Omental fat pad (tissue), 4 donors: ENCODE data around the gene KIF12. TPM values are rescaled to one million over a fixed set of nuclear protein-coding genes. Genes with fewer than 3 reads are reported as not detected.
A peak's percentile ranks its signal among the peaks of the same experiment; 100 is the strongest.
"Not testable (repeated sequence)": the region's sequence is repeated elsewhere in the genome, so short reads cannot be mapped to it uniquely, and the experiment has no call there.

ENCODE experiments used
- ATAC-seq: fragments of 150-250 bp; one replicate; pipeline ENCODE4 v1.9.1; 2016; ENCODE audit warnings: mild to moderate bottlenecking, moderate library complexity; ENCODE audit not compliant: low FRiP score
- DNase-seq: peaks from one replicate; pipeline ENCODE4 v3.0.0-alpha.2; 2019; ENCODE audit warnings: low spot score
- total RNA-seq, 4 donors: library from RNA; depleted of rRNA; stranded (reverse); fragments of >200 nt; gene quantifications; one replicate each; pipeline ENCODE4 v1.1.0, GENCODE V29; 2016
- TF ChIP-seq, protein P1 (sequence below), 3 donors: fragments of 450-650 bp; IDR thresholded peaks; one replicate each; pipeline ENCODE4 v1.5.1; 2016 to 2017; ENCODE audit warnings: antibody characterized with exemption in 3 of 3, mild to moderate bottlenecking in 3 of 3, moderate library complexity in 2 of 3

The KIF12 gene
- total RNA-seq, 4 donors from 2014 or later = 0.12 to 0.19 TPM; not detected in 2

DNA sequence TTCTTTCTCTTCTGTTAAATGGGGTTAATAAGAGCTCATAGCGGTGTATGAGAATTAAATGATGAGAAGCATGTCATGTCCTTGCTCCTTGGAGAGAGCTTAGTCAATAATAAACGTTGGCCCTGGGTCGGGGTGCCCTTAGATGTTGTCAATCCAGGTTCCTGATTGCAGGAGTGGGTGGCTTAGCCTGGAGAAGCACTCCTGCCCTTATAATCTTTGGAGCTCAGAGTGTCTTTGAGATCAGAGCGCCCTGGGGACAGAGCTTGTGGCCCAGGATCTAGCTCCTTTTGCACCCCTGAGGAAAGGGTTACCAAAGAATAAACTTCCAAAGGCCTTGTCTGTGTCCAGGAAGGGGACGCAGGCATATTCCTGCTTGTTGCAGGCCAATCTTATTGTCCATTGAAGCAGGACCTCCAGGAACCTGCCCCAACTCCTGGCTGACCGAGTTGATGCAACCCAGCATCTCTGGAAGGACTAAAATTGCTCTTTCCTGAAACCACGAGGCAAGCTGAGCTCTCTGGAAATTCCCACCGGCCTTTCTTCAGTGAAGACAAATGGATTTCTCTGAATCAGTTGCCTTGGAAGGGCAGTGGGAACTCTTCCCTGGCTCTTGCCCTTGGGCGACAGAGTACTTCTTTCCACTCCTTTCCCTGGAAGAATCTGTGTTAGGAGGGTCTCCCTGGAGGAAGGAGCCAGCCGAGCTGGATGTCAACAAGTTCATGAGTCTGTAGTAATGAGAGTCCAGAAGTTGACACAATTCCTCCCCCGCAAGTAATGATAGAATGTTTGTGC is 14.6 kb downstream of the KIF12 start:
- no peak for DNase-seq
- no peak for ATAC-seq

DNA sequence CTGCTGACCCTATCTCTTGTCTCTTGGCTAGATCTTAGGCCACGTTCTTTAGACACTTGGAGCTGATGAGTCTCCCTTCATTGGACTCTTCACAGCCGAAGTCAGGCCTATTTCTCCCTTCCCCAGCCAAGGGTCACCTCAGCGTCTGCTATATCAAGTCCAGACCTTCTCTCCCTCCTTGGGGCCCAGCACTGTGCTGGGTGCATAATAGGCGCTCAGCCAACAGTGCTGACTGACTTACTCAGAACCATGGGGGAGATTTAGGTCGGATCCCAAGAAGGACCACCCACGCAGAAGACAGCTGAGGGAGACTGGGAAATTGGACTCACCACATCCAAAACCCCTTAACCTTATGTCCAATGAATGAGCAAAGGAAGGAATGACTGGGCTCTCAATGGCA is 15.4 kb downstream of the KIF12 start:
- ATAC-seq = no peak
- DNase-seq = no peak
- TF ChIP-seq, protein P1, sequence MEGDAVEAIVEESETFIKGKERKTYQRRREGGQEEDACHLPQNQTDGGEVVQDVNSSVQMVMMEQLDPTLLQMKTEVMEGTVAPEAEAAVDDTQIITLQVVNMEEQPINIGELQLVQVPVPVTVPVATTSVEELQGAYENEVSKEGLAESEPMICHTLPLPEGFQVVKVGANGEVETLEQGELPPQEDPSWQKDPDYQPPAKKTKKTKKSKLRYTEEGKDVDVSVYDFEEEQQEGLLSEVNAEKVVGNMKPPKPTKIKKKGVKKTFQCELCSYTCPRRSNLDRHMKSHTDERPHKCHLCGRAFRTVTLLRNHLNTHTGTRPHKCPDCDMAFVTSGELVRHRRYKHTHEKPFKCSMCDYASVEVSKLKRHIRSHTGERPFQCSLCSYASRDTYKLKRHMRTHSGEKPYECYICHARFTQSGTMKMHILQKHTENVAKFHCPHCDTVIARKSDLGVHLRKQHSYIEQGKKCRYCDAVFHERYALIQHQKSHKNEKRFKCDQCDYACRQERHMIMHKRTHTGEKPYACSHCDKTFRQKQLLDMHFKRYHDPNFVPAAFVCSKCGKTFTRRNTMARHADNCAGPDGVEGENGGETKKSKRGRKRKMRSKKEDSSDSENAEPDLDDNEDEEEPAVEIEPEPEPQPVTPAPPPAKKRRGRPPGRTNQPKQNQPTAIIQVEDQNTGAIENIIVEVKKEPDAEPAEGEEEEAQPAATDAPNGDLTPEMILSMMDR (IDR thresholded peaks at IDR 0.05) = no peak

More for the DNA sequence above, 14.6 kb downstream of the KIF12 start:
- TF ChIP-seq, protein P1 (IDR thresholded peaks at IDR 0.05) = no peak

DNA sequence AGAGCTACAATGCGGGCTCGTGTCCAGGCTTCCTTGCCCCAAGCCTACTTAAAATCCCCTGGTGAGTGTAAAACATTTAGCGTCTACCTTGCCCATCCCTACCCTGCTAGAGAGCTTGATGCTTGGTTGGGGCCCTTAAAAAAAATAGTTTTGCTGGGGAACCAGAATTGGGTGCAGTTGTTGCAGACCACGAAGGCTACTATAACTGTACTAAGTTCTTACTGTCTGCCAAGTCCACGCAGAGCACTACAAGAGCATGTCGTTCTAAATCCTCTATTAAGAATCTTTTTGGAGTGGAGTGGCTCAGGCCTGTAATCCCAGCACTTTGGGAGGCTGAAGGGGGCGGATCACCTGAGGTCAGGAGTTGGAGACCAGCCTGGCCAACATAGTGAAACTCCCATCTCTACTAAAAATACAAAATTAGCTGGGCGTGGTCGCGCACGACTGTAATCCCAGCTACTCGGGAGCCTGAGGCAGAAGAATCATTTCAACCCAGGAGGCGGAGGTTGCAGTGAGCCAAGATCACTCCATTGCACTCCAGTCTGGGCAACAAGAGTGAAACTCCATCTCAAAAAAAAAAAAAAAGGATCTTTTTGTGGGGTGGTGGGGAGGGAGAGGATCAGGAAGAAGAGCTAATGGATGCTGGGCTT is 16.2 kb downstream of the KIF12 start:
- not testable (repeated sequence) for DNase-seq, ATAC-seq

DNA sequence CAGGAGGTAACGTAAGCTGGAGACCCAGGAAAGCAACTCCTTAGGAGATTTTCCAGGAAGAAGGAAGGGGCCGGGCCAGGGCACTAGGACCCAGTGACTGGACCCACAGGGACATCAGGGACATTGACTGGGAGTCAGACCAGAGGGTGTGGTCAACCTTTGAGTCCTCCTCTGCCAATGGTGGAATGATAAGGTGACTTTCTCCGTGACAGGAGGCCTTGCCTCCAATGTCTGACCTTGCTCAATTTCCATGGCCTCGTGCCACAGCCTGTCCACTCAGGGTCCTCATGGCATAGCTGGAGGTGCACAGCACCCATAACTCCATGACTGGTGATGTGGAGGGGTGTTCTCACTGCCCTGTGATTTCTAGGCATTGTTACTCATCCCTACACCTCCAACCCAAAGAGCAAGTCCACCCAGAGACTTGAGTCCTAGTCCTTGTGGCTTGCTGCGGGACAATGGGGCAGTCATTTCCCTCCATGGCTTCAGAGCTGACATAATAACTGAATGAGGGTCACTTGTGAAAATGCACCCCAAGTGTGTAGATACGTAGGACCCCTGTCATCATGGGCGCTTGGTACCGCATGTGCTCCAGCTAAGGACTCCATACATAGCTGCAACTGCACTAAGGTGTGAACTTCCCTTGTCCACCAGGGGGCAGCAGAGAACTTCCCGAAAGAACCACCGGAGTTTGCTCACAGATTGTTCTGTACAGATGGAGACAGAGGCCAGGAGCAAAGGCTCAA is 16.9 kb downstream of the KIF12 start:
- TF ChIP-seq, protein P1 (IDR thresholded peaks at IDR 0.05) = peak in 2 of 3 donors; percentile 47 to 60
- ATAC-seq (peak; percentile 72), DNase-seq (peak; percentile 91)

DNA sequence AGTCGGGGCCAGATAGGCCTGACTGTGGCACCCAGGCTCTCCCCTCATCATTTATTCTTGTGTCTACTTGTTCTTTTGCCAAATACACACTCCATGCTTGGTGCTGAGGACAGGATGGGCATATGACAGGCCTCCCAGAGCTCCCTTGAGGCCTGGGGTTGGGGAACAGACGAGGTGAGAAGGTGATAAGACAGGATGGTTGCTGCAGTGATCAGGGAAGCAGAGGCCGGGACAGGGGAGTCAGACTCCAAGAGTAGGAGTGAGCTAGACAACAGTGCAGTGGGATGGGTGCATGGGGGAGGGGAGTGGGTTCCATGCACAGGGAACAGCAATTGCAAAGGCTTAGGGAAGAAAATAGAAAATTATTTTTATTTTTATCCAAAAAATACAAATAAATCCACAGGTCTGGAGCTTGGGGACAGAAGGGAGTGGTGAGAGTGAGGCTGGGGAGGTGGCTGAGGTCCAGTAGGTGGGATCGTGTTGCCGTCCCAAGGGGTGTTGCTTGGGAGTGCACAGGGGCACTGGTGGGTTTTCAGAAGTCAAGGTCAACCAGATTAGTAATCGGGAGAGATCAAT is 17.6 kb downstream of the KIF12 start:
- TF ChIP-seq, protein P1 (IDR thresholded peaks at IDR 0.05) = no peak
- DNase-seq (no peak), ATAC-seq (no peak)

DNA sequence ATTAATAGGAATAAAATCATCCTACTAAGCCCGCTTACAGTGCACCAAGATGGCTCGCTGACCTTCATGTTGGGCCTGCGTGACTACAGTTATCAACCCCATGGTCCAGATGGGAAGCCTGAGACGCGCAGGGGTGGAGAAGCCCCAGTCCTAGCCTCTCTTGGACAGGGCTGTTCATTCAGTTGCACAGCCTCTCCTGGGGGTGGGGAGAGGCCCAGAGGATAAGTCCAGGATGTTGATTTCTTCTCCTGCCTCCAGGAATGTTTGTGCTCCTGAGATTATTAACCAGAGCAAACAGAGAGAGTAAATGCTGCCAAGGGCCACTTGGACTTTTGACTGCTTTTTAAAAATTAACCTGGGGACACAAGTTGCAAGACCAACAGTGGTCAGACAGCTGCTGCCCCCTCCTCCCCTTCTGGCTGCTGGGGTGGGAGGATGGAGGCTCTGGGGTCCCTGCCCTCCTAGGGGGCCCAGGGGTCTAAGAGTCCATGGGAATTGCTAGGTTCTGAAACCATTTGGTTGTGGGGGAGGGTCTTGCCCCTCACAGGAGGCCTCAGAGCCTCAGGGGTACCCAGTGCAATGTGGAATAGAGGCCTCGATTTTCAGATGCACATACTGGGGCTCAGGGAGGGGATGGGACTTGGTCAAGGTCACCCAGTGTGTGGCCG is 18.2 kb downstream of the KIF12 start:
- no peak for ATAC-seq
- no peak for DNase-seq
- TF ChIP-seq, protein P1 (IDR thresholded peaks at IDR 0.05) = no peak
